ENCODE measurements around the gene QPRT. TPM values are rescaled to one million over a fixed set of nuclear protein-coding genes. Genes with fewer than 3 reads are reported as not detected.

QPRT gene
- total RNA-seq, 1 experiment from 2014 or later: 310 TPM

DNA sequence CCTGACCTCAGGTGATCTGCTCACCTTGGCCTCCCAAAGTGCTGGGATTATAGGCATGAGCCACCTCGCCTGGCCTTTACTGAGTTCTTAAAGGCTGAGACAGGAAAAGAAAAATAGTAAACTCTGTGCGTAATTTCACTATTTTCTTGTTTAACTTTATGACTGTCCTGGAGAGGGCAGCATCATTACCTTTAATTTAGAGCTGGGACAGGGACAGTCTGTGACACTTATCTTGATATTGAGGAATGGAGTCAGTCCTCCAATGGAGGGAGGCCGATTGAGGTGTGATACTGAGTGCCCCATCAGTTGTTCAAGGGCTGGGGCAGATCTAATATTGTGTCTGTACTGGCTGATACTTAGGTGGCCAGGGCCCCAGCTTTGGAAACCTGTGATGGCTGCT lies 37.4 kb upstream of the QPRT start:
- no TSS peak for BruUV-seq (replicated peaks)

GRCh38 chr16:29643596-29643995 lies 35.4 kb upstream of the QPRT start:
- Histone ChIP-seq H3K79me2 (ENCODE audit: low read depth) (no peaks in the 10 kb centered on the region), H3K27ac (no peak overlapping the region), H4K20me1 (ENCODE audit: insufficient read depth) (no peaks in the 10 kb centered on the region), H2AFZ (no peak overlapping the region), H3K36me3 (ENCODE audit: low read depth) (no peaks in the 10 kb centered on the region), H3K9me2 (ENCODE audit: insufficient read depth) (no peaks in the 10 kb centered on the region), H3K27me3 (ENCODE audit: insufficient read depth, low read depth) (no peaks in the 10 kb centered on the region), H3K4me3 (no peak overlapping the region), H3K4me2 (no peak overlapping the region), H3K4me1 (replicated peaks; ENCODE audit: insufficient read depth) (no peaks in the 10 kb centered on the region), H3K9me3 (ENCODE audit: insufficient read depth, low read depth) (no peaks in the 10 kb centered on the region), H3F3A (ENCODE audit: insufficient read depth, low read depth) (no peaks in the 10 kb centered on the region)
- CTCF ChIA-PET: no interaction called here
- intact Hi-C loops (cut with micrococcal nuclease; ENCODE audit: unreplicated experiment): loop anchor here (10.0 kb wide), 1 partner anchor 61 kb away; no protein-coding TSS in a partner anchor
- POLR2A ChIA-PET (ENCODE audit: unreplicated experiment): no interaction called here
- DNase-seq: no peak
- TF ChIP-seq, protein P1, sequence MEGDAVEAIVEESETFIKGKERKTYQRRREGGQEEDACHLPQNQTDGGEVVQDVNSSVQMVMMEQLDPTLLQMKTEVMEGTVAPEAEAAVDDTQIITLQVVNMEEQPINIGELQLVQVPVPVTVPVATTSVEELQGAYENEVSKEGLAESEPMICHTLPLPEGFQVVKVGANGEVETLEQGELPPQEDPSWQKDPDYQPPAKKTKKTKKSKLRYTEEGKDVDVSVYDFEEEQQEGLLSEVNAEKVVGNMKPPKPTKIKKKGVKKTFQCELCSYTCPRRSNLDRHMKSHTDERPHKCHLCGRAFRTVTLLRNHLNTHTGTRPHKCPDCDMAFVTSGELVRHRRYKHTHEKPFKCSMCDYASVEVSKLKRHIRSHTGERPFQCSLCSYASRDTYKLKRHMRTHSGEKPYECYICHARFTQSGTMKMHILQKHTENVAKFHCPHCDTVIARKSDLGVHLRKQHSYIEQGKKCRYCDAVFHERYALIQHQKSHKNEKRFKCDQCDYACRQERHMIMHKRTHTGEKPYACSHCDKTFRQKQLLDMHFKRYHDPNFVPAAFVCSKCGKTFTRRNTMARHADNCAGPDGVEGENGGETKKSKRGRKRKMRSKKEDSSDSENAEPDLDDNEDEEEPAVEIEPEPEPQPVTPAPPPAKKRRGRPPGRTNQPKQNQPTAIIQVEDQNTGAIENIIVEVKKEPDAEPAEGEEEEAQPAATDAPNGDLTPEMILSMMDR (conservative IDR thresholded peaks at IDR 0.05): no peak
- TF ChIP-seq EZH2 (IDR thresholded peaks at IDR 0.05; ENCODE audit: low read depth): no peak
- no TSS peak for BruUV-seq (replicated peaks)

More for the DNA sequence above, 37.4 kb upstream of the QPRT start:
- H3K9me3 ChIP-seq (ENCODE audit: insufficient read depth, low read depth): no peaks in the 10 kb centered on the region
- no peak for TF ChIP-seq EZH2 (IDR thresholded peaks at IDR 0.05; ENCODE audit: low read depth)
- TF ChIP-seq, protein P1 (conservative IDR thresholded peaks at IDR 0.05): 0 out of 2 replicates have a peak, but pooled peaks have one; percentile 47
- no peak overlapping the region for H2AFZ ChIP-seq
- H3K27me3 ChIP-seq (ENCODE audit: insufficient read depth, low read depth): no peaks in the 10 kb centered on the region
- intact Hi-C loops (cut with micrococcal nuclease; ENCODE audit: unreplicated experiment): loop anchor here (1.0 to 10.0 kb wide), 2 partner anchors 63 to 80 kb away; no protein-coding TSS in a partner anchor
- H3K4me3 ChIP-seq: no peak overlapping the region
- H3K36me3 ChIP-seq (ENCODE audit: low read depth): no peaks in the 10 kb centered on the region
- ChIA-PET CTCF (no interaction called here), POLR2A (ENCODE audit: unreplicated experiment) (interaction anchor here (0.7 kb wide), 1 partner anchor 38 kb away, joined by 8 read pairs; no protein-coding TSS in a partner anchor)
- H3K79me2 ChIP-seq (ENCODE audit: low read depth): no peaks in the 10 kb centered on the region
- DNase-seq: no peak
- no peaks in the 10 kb centered on the region for H4K20me1 ChIP-seq (ENCODE audit: insufficient read depth)
- H3K4me2 ChIP-seq: no peak overlapping the region
- no peaks in the 10 kb centered on the region for H3K9me2 ChIP-seq (ENCODE audit: insufficient read depth)
- no peaks in the 10 kb centered on the region for H3K4me1 ChIP-seq (replicated peaks; ENCODE audit: insufficient read depth)
- H3K27ac ChIP-seq: no peak overlapping the region
- no peaks in the 10 kb centered on the region for H3F3A ChIP-seq (ENCODE audit: insufficient read depth, low read depth)

DNA sequence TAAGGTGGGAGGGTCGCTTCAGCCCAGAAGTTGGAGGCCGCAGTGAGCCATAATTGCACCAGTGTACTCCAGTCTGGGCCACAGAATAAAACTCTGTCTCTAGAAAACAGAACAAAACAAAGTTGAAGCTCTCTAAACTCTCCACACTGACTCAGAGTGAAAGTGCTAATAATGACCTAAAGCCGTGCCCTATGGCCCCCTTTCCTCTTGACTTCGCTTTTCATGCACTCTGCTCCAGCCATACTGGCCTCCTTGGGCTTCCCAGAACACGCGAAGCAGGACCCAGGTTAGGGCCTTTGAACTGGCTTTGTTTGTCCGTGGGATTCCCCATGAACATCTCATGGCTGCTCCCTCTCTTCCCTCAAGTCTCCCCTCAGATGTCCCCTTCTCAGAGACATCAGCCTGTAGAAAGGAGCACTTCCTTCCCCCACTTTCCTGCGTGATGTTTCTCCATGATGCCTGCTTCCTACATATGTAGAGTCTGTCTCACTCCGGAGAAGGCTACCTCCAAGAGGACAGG lies 34.6 kb upstream of the QPRT start:
- Histone ChIP-seq H3K79me2 (ENCODE audit: low read depth) (no peaks in the 10 kb centered on the region), H3K36me3 (ENCODE audit: low read depth) (no peaks in the 10 kb centered on the region), H3K4me1 (replicated peaks; ENCODE audit: insufficient read depth) (no peaks in the 10 kb centered on the region), H3K27ac (no peak overlapping the region), H3K4me2 (no peak overlapping the region), H3K9me2 (ENCODE audit: insufficient read depth) (no peaks in the 10 kb centered on the region), H3K4me3 (no peak overlapping the region), H3F3A (ENCODE audit: insufficient read depth, low read depth) (no peaks in the 10 kb centered on the region), H2AFZ (no peak overlapping the region), H4K20me1 (ENCODE audit: insufficient read depth) (no peaks in the 10 kb centered on the region), H3K27me3 (ENCODE audit: insufficient read depth, low read depth) (no peaks in the 10 kb centered on the region), H3K9me3 (ENCODE audit: insufficient read depth, low read depth) (no peaks in the 10 kb centered on the region)
- ChIA-PET CTCF (interaction anchor here (0.7 kb wide), 1 partner anchor 66 kb away, joined by 3 read pairs; no protein-coding TSS in a partner anchor), POLR2A (ENCODE audit: unreplicated experiment) (interaction anchor here (0.6 kb wide), 1 partner anchor 371 kb away, joined by 14 read pairs; no protein-coding TSS in a partner anchor)
- intact Hi-C loops (cut with micrococcal nuclease; ENCODE audit: unreplicated experiment): loop anchor here (10.0 kb wide), 1 partner anchor 60 kb away; no protein-coding TSS in a partner anchor
- no peak for DNase-seq
- TF ChIP-seq, protein P1 (conservative IDR thresholded peaks at IDR 0.05): no peak
- no peak for TF ChIP-seq EZH2 (IDR thresholded peaks at IDR 0.05; ENCODE audit: low read depth)
- BruUV-seq (replicated peaks): no TSS peak
